GM21390 (cell line): Measurements from ENCODE around the gene PABPC4L.
"Not testable (repeated sequence)": the region's sequence is repeated elsewhere in the genome, so short reads cannot be mapped to it uniquely, and the experiment has no call there.

Experiments used
- ATAC-seq: cut with Tn5 transposase; IDR thresholded peaks from one replicate; pipeline ENCODE4 v1.9.1; 2021; ENCODE audit not compliant: unreplicated experiment

Gene PABPC4L

GRCh38 chr4:134201216-134202161 is at the start of gene PABPC4L:
Gene PABPC4L, minus strand, starts transcription at chr4:134201789. Its CDS starts 770 bp downstream, at chr4:134201019.
- ATAC-seq: no peak

DNA sequence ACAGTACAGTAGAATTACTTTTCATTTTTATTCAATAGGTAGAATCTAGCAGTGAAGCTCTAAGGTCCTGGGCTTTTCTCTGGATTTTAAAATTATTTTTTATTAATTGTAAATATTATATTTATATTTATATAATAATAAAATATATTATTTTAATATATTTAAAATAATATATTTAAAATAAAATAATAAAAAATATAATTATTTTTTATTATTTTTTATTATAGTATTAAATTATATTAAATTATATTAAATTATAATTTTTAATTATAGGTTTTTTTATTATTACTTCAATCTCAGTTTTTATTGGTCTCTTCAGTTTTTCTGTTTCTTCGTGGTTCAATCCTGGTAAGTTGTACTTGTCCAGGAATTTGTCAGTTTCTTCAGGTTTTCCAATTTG is 49.7 kb upstream of the PABPC4L start:
- no peak for ATAC-seq

DNA sequence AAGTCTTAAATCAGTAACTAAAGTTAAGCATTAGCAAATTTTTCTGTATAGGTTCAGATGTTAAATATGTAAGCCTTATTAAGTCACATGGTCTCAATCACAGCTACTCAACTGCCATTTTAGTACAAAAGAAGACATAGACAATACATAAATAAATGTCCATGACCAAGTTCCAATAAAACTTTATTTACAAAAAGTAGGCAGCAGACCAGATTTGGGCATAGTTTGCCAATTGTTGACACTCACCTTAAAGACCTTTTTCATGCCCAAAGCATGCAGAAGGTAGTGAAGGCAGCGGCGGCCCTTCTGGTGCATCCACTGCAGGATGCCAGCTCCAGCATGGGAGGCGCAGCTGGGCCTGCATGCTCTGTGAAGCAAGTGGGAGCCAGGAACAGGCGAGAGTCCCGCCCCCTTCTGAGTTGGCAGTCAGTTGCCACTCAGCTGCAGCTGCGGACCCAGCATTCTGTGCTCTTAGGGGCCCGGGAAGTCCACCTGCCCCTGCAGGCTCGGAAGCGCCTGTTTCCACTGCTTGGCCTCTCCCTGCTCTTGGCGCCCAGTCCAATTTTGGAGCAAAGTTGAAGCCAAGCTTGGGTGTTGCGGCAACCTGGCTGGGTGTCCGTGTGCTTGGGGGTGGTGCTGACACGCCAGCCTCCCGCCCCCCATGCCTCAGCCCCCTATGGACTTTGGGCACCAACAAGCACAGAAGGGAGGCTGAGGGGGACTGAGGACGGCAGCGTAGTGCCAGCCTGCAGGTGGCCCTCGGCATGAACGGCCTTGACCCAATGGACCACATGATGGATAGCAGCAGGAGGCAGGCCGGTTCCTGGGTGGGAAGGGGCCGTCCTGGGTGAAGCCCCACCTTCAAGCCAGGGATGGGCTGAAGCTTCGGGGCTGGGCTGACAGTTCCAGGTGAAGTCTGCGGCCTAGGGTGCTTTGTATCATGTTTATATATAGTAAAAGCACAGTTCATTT is 42.4 kb upstream of the PABPC4L start:
- no peak for ATAC-seq

DNA sequence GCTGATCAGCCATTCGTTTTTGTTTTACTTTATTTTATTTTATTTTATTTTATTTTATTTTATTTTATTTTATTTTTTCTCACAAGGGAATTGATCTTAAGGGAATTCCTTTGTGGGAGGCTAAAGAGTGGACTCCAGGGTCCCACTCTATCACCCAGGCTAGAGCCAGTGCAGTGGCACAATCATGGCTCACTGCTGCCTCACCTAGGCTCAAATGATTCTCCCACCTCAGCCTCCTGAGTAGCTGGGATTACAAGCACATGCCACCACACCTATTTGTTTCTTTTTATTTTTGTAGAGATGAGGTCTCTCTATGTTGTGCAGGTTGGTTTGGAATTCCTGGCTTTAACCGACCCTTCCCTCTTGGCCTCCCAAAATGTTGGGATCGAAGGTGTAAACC is 17.5 kb upstream of the PABPC4L start:
- no peak for ATAC-seq

GRCh38 chr4:134216411-134216810 is 14.8 kb upstream of the PABPC4L start:
- no peak for ATAC-seq

GRCh38 chr4:134215620-134216344 is 14.2 kb upstream of the PABPC4L start:
- no peak for ATAC-seq

DNA sequence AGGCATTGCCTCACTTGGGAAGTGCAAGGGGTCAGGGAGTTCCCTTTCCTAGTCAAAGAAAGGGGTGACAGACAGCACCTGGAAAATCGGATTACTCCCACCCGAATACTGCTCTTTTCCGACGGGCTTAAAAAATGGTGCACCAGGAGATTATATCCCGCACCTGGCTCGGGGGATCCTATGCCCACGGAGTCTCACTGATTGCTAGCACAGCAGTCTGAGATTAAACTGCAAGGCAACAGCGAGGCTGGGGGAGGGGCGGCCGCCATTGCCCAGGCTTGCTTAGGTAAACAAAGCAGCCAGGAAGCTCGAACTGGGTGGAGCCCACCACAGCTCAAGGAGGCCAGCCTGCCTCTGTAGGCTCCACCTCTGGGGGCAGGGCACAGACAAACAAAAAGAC is 6.4 kb upstream of the PABPC4L start:
- ATAC-seq: not testable (repeated sequence)

GRCh38 chr4:134202166-134202956 is 772 bp upstream of the PABPC4L start:
- no peak for ATAC-seq

GRCh38 chr4:134200811-134201215 is 776 bp downstream of the PABPC4L start:
- ATAC-seq: no peak

GRCh38 chr4:134189949-134190348 is 11.6 kb downstream of the PABPC4L start:
- ATAC-seq: no peak

GRCh38 chr4:134189480-134189879 is 12.1 kb downstream of the PABPC4L start:
- no peak for ATAC-seq

DNA sequence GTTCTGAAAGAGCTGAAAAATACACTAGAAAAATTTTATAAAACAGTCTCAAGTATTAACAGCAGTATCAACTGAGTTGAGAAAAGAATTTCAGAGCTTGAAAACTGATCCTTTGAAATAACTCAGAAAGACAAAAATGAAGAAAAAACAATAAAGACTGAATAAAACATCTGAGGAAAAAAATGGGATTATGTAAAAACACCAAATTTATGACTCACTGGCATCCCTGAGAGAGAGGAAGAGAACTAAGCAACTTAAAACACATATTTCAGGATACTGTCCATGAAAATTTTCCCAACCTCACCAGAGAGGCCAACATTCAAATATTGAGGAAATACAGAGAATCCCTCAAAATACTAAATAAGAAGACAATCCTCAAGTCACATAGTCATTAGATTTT is 22.9 kb downstream of the PABPC4L start:
- no peak for ATAC-seq

- no peak for ATAC-seq
Measured at GRCh38 chr4:134174271-134174670, 27.3 kb downstream of the PABPC4L start.

DNA sequence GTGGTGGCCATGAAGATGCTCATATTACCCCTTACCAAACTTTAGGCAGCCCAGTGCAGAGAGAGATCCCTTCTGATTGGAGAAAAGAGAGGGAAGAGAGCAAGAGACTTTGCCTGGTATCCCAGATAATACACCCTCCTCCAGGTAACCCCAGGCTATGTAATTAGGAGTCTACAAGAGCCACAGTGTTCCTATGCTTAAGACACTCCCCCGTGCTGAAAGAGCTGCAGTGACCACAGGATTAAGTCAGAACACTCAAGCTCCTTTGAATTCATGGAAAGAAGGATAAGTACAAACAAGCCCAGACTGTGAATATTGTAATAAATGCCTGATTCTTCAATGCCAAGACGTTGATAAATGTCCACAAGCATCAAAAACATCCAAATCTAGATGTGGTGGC is 41.4 kb downstream of the PABPC4L start:
- no peak for ATAC-seq

- ATAC-seq: no peak
Measured at GRCh38 chr4:134154097-134154496, 47.5 kb downstream of the PABPC4L start.

- no peak for ATAC-seq
Measured at GRCh38 chr4:134147941-134148340, 53.6 kb downstream of the PABPC4L start.
